Medulla oblongata (tissue), 1 donor: Measurements from ENCODE around the gene PYGM.
"Not testable (repeated sequence)": the region's sequence is repeated elsewhere in the genome, so short reads cannot be mapped to it uniquely, and the experiment has no call there.

Experiments
- DNase-seq: peaks from one replicate; pipeline ENCODE4 v3.0.0-alpha.2; 2015; ENCODE audit errors: extremely low spot score

The PYGM gene

GRCh38 chr11:64716473-64717267 lies 43.1 kb downstream of the PYGM start:
- no peak for DNase-seq

GRCh38 chr11:64715756-64716472 lies 43.9 kb downstream of the PYGM start:
- DNase-seq = no peak

GRCh38 chr11:64715110-64715509 lies 44.7 kb downstream of the PYGM start:
- DNase-seq = no peak

- DNase-seq = no peak
These were observed 45.1 kb downstream of the PYGM start for GRCh38 chr11:64714666-64715065.

GRCh38 chr11:64713781-64714363 lies 45.9 kb downstream of the PYGM start:
- no peak for DNase-seq

GRCh38 chr11:64713016-64713707 lies 46.6 kb downstream of the PYGM start:
- DNase-seq = no peak

GRCh38 chr11:64712430-64713015 lies 47.3 kb downstream of the PYGM start:
- DNase-seq = no peak

GRCh38 chr11:64711956-64712362 lies 47.8 kb downstream of the PYGM start:
- DNase-seq = no peak

- DNase-seq = no peak
These were observed 48.4 kb downstream of the PYGM start for GRCh38 chr11:64711138-64711955.

- DNase-seq = no peak
These were observed 49.2 kb downstream of the PYGM start for GRCh38 chr11:64710418-64711137.

- no peak for DNase-seq
These were observed 54.3 kb downstream of the PYGM start for GRCh38 chr11:64705501-64705900.

- no peak for DNase-seq
These were observed 56.7 kb downstream of the PYGM start for GRCh38 chr11:64703048-64703447.

- DNase-seq = not testable (repeated sequence)
These were observed 57.8 kb downstream of the PYGM start for GRCh38 chr11:64701956-64702355.

GRCh38 chr11:64698427-64698826 lies 61.3 kb downstream of the PYGM start:
- DNase-seq = no peak

- DNase-seq = no peak
These were observed 62.0 kb downstream of the PYGM start for GRCh38 chr11:64697663-64698375.
